GM12878 (cell line): ENCODE results near the gene KLHL26. TPM values are rescaled to one million over a fixed set of nuclear protein-coding genes. Genes with fewer than 3 reads are reported as not detected.
"Not testable (repeated sequence)": the region's sequence is repeated elsewhere in the genome, so short reads cannot be mapped to it uniquely, and the experiment has no call there.

Experiments used
- ATAC-seq: fragments of 200-7000 bp; cut with Tn5 transposase; 3 replicates; pipeline ENCODE4 v1.9.1; 2020; ENCODE audit warnings: mild to moderate bottlenecking, moderate library complexity
- BruUV-seq: library from RNA; stranded (reverse); fragments of 400-500 nt; replicated peaks from 2 replicates; lab custom pipeline; 2021; lab: Mats Ljungman, UMichigan
- CTCF ChIA-PET: fragments of 300-600 bp; sonication (Branson Sonifier 250); formaldehyde crosslinking; extraction: SDS; loops from one replicate; lab custom pipeline; 2021; ENCODE audit warnings: inconsistent platforms; lab: Yijun Ruan, JAX
- POLR2A ChIA-PET: fragments of 350-600 bp; formaldehyde crosslinking; extraction: SDS; loops from one replicate; lab custom pipeline; 2021; ENCODE audit warnings: inconsistent platforms; lab: Charles Lee
- RAD21 ChIA-PET: fragments of 300-600 bp; sonication (Branson Sonifier 250); formaldehyde crosslinking; loops from one replicate; lab custom pipeline; 2023; ENCODE audit warnings: antibody characterized with exemption; ENCODE audit not compliant: unreplicated experiment; lab: Charles Lee
- SMC1A ChIA-PET: fragments of 300-600 bp; sonication (Branson Sonifier 250); formaldehyde crosslinking; loops from one replicate; lab custom pipeline; 2023; ENCODE audit not compliant: unreplicated experiment, uncharacterized antibody; lab: Charles Lee
- DNase-seq: peaks from one replicate; pipeline ENCODE4 v3.0.0-alpha.2; 2011; ENCODE audit warnings: low read depth, low spot score
- FAIRE-seq: peaks from 3 replicates; lab custom pipeline; 2011; peaks lifted over from hg19 to GRCh38; lab: Jason Lieb, UNC
- H2AFZ ChIP-seq: 2 replicates; pipeline ENCODE4 v1.6.0; 2011; ENCODE audit warnings: low read depth, low read length, control low read depth; ENCODE audit not compliant: control insufficient read depth
- H3K27ac ChIP-seq: 2 replicates; pipeline ENCODE4 v1.5.1; 2011; ENCODE audit warnings: control low read depth; ENCODE audit not compliant: control insufficient read depth, insufficient read depth
- H3K27me3 ChIP-seq, 2 experiments: replicated peaks in 1 of 2; 2 replicates each; pipeline versions ENCODE4 v1.6.0 to v1.6.1; 2011; ENCODE audit warnings: low read length in 1 of 2; ENCODE audit not compliant: control insufficient read depth in 2 of 2, insufficient read depth in 2 of 2
- H3K36me3 ChIP-seq, 2 experiments: 2 replicates each; pipeline ENCODE4 v1.5.1; 2011; ENCODE audit warnings: low read length in 1 of 2; ENCODE audit not compliant: control insufficient read depth in 2 of 2, insufficient read depth in 2 of 2
- H3K4me1 ChIP-seq: 2 replicates; pipeline ENCODE4 v1.6.1; 2011; ENCODE audit warnings: mild to moderate bottlenecking, low read length, moderate library complexity, mixed read lengths; ENCODE audit not compliant: control insufficient read depth, insufficient read depth
- H3K4me2 ChIP-seq: 2 replicates; pipeline ENCODE4 v1.6.0; 2011; ENCODE audit warnings: control low read depth; ENCODE audit not compliant: control insufficient read depth, insufficient read depth
- H3K4me3 ChIP-seq: fragments of 200-600 bp; sonication (generic); 2 replicates; pipeline ENCODE4 v1.5.1; 2016
- H3K79me2 ChIP-seq: 2 replicates; pipeline ENCODE4 v1.6.0; 2011; ENCODE audit warnings: low read length; ENCODE audit not compliant: control insufficient read depth, insufficient read depth
- H3K9ac ChIP-seq: 2 replicates; pipeline ENCODE4 v1.8.0; 2011; ENCODE audit warnings: low read length, control low read depth, mixed read lengths; ENCODE audit not compliant: control insufficient read depth, insufficient read depth
- H3K9me3 ChIP-seq: replicated peaks from 3 replicates; pipeline ENCODE4 v1.5.1; 2011; ENCODE audit warnings: mild to moderate bottlenecking, low read length; ENCODE audit not compliant: control insufficient read depth, insufficient read depth
- H4K20me1 ChIP-seq: 2 replicates; pipeline ENCODE4 v1.6.0; 2011; ENCODE audit not compliant: control insufficient read depth, insufficient read depth
- BMI1 ChIP-seq: fragments of 450-650 bp; IDR thresholded peaks from 2 replicates; pipeline ENCODE4 v1.6.1; 2016; ENCODE audit warnings: mild to moderate bottlenecking, moderate library complexity, borderline replicate concordance
- IKZF1 ChIP-seq: fragments of 450-650 bp; conservative IDR thresholded peaks from 2 replicates; pipeline ENCODE4 v1.6.1; 2017; ENCODE audit warnings: antibody characterized with exemption, mild to moderate bottlenecking
- JUNB ChIP-seq: IDR thresholded peaks from 2 replicates; pipeline ENCODE4 v1.6.1; 2016; ENCODE audit warnings: antibody characterized with exemption, mild to moderate bottlenecking
- PAX8 ChIP-seq: fragments of 450-650 bp; IDR thresholded peaks from 2 replicates; pipeline ENCODE4 v1.6.1; 2017; ENCODE audit warnings: mild to moderate bottlenecking, moderate library complexity
- POLR2AphosphoS2 ChIP-seq: IDR thresholded peaks from 2 replicates; pipeline ENCODE4 v1.6.1; 2011; ENCODE audit warnings: low read depth, mild to moderate bottlenecking, low read length, improper control_type of control experiment, moderate library complexity
- SREBF2 ChIP-seq: IDR thresholded peaks from 2 replicates; pipeline ENCODE4 v1.6.1; 2012; ENCODE audit warnings: mild to moderate bottlenecking, low read length
- SUZ12 ChIP-seq: fragments of 200-600 bp; sonication (generic); IDR thresholded peaks from one replicate; pipeline ENCODE4 v1.6.1; 2018; ENCODE audit warnings: antibody characterized with exemption, mild to moderate bottlenecking; ENCODE audit not compliant: unreplicated experiment
- TCF3 ChIP-seq: IDR thresholded peaks from 2 replicates; pipeline ENCODE4 v1.6.1; 2012; ENCODE audit warnings: low read depth, mild to moderate bottlenecking, low read length, borderline replicate concordance; ENCODE audit not compliant: insufficient read depth
- YBX1 ChIP-seq: fragments of 450-650 bp; IDR thresholded peaks from 2 replicates; pipeline ENCODE4 v1.6.1; 2016; ENCODE audit warnings: antibody characterized with exemption
- ZNF207 ChIP-seq: fragments of 450-650 bp; IDR thresholded peaks from 2 replicates; pipeline ENCODE4 v1.6.1; 2014; ENCODE audit warnings: antibody characterized with exemption, mild to moderate bottlenecking, borderline replicate concordance
- ZSCAN29 ChIP-seq: fragments of 450-650 bp; IDR thresholded peaks from 2 replicates; pipeline ENCODE4 v1.6.1; 2017; ENCODE audit warnings: mild to moderate bottlenecking, moderate library complexity
- WGBS: methylation state at CpG from one replicate; pipeline ENCODE4 v1.1.6; 2016; ENCODE audit warnings: low lambda C conversion rate; ENCODE audit not compliant: insufficient replicate concordance, insufficient coverage; ENCODE audit errors: missing lambda C conversion rate; 5-methylcytosine and 5-hydroxymethylcytosine counted together
- in situ Hi-C: fragments of 300-500 bp; cut with MboI; formaldehyde crosslinking; loops from 9 replicates; pipeline ENCODE4 v1.14.3; 2018; ENCODE audit warnings: mixed read lengths
- intact Hi-C: fragments of 100-400 bp; cut with micrococcal nuclease; formaldehyde crosslinking; loops from one replicate; pipeline ENCODE4 v1.14.2; 2022; ENCODE audit not compliant: unreplicated experiment
- polyA plus RNA-seq, 11 experiments: library from polyadenylated mRNA; depleted of rRNA in 4 of 11; unstranded in 6 of 11; stranded (reverse) in 5 of 11; fragments of >200 nt; fragmentation: Nextera tagmentation in 4 of 11; fragmentation: Illumina TruSeq in 1 of 11; extraction: Ambion mirVana in 4 of 11; extraction: Trizol in 1 of 11; gene quantifications; 1 replicate in 1 of 11; 2 replicates in 10 of 11; pipeline versions ENCODE4 v1.2.1 to v1.2.3, GENCODE V29; 2011 to 2016; ENCODE audit warnings: inconsistent platforms in 2 of 11, missing spikeins in 2 of 11, low read depth in 1 of 11
- total RNA-seq, 4 experiments: library from RNA; depleted of rRNA in 3 of 4; stranded (reverse); fragments of >200 nt in 3 of 4; fragmentation: Illumina TruSeq in 1 of 4; extraction: Trizol in 1 of 4; gene quantifications; 2 replicates each; pipeline versions ENCODE4 v1.2.1 to v1.2.3, GENCODE V29; 2013 to 2021
- TF ChIP-seq, protein P1 (sequence below): fragments of 450-650 bp; IDR thresholded peaks from 2 replicates; pipeline ENCODE4 v1.6.1; 2017; ENCODE audit warnings: borderline replicate concordance

KLHL26 gene
- total and polyA plus RNA-seq, 10 of the 15 experiments (the other 5 are each of a cell fraction or from before 2014, with no cell fraction given) = 0.18 to 14.6 (median 2.9) TPM

DNA sequence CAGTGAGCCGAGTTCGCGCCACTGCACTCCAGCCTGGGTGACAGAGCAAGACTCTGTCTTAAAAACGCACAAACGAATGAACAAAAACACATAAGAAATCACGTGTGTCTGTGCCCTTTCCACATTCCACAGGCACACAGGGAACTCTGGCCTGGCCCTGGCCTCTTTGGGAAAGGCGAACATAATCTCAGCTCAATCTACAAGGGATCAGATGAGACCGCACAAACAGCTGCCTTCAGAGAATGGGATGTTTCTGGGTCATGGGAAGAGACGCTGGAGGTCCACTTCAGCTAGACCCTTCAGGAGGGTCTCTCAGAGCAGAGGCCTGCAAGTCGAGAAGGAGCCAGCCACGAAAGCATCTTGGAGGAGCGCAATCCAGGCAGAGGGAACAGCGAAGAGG, 40.3 kb downstream of the KLHL26 start:
- no peaks in the 10 kb centered on the region for H4K20me1 ChIP-seq
- DNase-seq = no peak
- no peak overlapping the region for H3K4me3 ChIP-seq
- no TSS peak for BruUV-seq
- no peaks in the 10 kb centered on the region; the same call in 1 of the 2 replicates for H3K4me1 ChIP-seq
- ChIA-PET SMC1A (interaction anchor here (0.9 to 1.8 kb wide), 2 partner anchors 8 to 170 kb away, joined by 4 to 6 read pairs; no protein-coding TSS in a partner anchor), RAD21 (interaction anchor here (1.2 to 1.4 kb wide), 2 partner anchors 209 to 226 kb away, joined by 3 to 4 read pairs; no protein-coding TSS in a partner anchor), POLR2A (no interaction called here), CTCF (interaction anchor here (1.1 to 2.1 kb wide), 6 partner anchors 87 to 243 kb away, joined by 3 to 8 read pairs (median 4); partner anchors contain the start of gene REX1BD)
- intact Hi-C loops = loop anchor here (2.0 kb wide), 1 partner anchor 82 kb away; no protein-coding TSS in a partner anchor
- no peak overlapping the region for H3K9ac ChIP-seq
- ATAC-seq = no peak
- no peaks in the 10 kb centered on the region for H3K27me3 ChIP-seq
- H3K4me2 ChIP-seq = no peak overlapping the region
- TF ChIP-seq ZNF207 (no peak), PAX8 (no peak), TCF3 (no peak), IKZF1 (no peak), YBX1 (no peak), SREBF2 (no peak), ZSCAN29 (no peak), SUZ12 (no peak), BMI1 (no peak), JUNB (no peak), POLR2AphosphoS2 (no peak)
- TF ChIP-seq, protein P1, sequence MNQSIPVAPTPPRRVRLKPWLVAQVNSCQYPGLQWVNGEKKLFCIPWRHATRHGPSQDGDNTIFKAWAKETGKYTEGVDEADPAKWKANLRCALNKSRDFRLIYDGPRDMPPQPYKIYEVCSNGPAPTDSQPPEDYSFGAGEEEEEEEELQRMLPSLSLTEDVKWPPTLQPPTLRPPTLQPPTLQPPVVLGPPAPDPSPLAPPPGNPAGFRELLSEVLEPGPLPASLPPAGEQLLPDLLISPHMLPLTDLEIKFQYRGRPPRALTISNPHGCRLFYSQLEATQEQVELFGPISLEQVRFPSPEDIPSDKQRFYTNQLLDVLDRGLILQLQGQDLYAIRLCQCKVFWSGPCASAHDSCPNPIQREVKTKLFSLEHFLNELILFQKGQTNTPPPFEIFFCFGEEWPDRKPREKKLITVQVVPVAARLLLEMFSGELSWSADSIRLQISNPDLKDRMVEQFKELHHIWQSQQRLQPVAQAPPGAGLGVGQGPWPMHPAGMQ = no peak
- H3K79me2 ChIP-seq = no peaks in the 10 kb centered on the region
- FAIRE-seq = no peak
- no peaks in the 10 kb centered on the region for H3K9me3 ChIP-seq
- in situ Hi-C loops = loop anchor here (10.0 kb wide), 1 partner anchor 222 kb away; no protein-coding TSS in a partner anchor
- no peak overlapping the region for H2AFZ ChIP-seq
- H3K27ac ChIP-seq = no peak overlapping the region
- 78% methylated on average over 13 of the region's 13 CpGs for WGBS
- H3K36me3 ChIP-seq = no peaks in the 10 kb centered on the region

DNA sequence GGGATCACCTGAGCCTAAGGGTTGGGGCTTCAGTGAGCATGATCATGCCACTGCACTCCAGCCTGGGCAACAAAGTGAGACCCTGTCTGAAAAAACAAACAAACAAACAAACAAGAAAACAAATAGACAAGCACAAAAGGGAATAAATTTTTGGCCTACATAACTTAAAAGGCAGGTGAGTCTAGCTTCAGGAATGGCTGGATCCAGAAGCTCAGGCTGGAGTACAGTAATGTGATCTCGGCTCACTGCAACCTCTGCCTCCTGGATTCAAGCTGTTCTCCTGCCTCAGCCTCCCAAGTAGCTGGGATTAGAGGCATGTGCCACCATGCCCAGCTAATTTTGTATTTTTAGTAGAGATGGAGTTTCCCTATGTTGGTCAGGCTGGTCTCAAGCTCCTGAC, 43.3 kb downstream of the KLHL26 start:
- POLR2A ChIA-PET = interaction anchor here (0.6 to 0.8 kb wide), 2 partner anchors 13 to 161 kb away, joined by 3 to 6 read pairs; no protein-coding TSS in a partner anchor
- intact Hi-C loops = loop anchor here (10.0 kb wide), 1 partner anchor 165 kb away; no protein-coding TSS in a partner anchor
- CTCF ChIA-PET = interaction anchor here (0.6 to 1.6 kb wide), 4 partner anchors 60 to 209 kb away, joined by 3 to 4 read pairs (median 3); no protein-coding TSS in a partner anchor
- BruUV-seq, H3K9ac ChIP-seq, FAIRE-seq, H3K36me3 ChIP-seq, RAD21 ChIA-PET, H3K9me3 ChIP-seq, DNase-seq, H3K4me2 ChIP-seq, H3K79me2 ChIP-seq, H3K27me3 ChIP-seq, ATAC-seq, H3K27ac ChIP-seq, H3K4me3 ChIP-seq, H4K20me1 ChIP-seq, in situ Hi-C loops, H2AFZ ChIP-seq: not testable (repeated sequence)
- WGBS = 93% methylated on average over 1 of the region's 1 CpG
- H3K4me1 ChIP-seq = peaks cover 12% of the 10 kb centered on the region
- SMC1A ChIA-PET = interaction anchor here (1.0 kb wide), 1 partner anchor 91 kb away, joined by 3 read pairs; no protein-coding TSS in a partner anchor
